ENCODE results near the gene APBB3.
"Not testable (repeated sequence)": the region's sequence is repeated elsewhere in the genome, so short reads cannot be mapped to it uniquely, and the experiment has no call there.

APBB3 gene

GRCh38 chr5:140596321-140596741 lies 31.9 kb upstream of the APBB3 start:
- Histone ChIP-seq H3K9ac (ENCODE audit: low read depth, low read length) (no peak overlapping the region), H3K4me1 (ENCODE audit: control insufficient read depth, insufficient read depth, low read length) (no peaks in the 10 kb centered on the region), H3K27ac (ENCODE audit: low read depth, low read length) (no peak overlapping the region), H3K27me3 (ENCODE audit: control insufficient read depth, insufficient read depth, low read length) (no peaks in the 10 kb centered on the region), H3K36me3 (ENCODE audit: control insufficient read depth, insufficient read depth, low read length) (no peaks in the 10 kb centered on the region), H3K9me3 (ENCODE audit: control insufficient read depth, insufficient read depth, low read length) (no peaks in the 10 kb centered on the region), H3K4me3 (ENCODE audit: low read depth, low read length) (no peak overlapping the region)

DNA sequence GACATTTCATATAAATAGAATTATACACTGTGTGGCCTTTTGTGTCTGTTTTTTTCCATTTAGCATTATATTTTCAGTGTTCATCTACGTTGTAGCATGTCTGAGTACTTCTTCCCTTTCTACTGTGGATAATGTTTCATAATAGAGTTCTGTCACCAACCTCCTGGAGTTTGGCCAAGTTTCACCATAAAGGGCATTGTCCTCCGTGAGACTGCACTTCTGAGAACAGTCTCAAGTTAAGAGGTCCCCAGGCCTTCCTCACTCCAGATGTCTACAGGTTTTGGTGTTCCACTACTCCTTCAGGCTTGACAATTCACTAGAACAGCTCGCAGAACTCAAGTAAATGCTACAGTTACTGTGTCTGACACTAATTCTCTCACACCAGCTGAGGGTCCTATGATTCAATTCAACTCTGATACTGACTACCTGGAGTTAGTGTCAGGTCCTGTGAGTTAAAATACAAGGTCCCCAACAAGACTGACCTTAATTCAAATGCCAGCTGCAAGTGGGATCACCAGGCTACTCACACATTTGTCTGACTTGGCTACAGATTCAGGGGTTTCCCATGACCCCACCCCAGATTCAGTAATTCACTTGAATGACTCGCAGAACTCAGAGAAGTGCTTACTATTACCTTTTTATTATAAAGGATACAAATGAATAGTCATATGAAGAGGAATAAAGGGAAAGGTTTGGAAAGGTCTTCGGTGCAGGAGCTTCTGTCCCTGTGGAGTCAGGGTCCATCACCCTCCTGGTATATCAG lies 31.3 kb upstream of the APBB3 start:
- Histone ChIP-seq H3K27me3 (ENCODE audit: control insufficient read depth, insufficient read depth, low read length) (no peaks in the 10 kb centered on the region), H3K36me3 (ENCODE audit: control insufficient read depth, insufficient read depth, low read length) (no peaks in the 10 kb centered on the region), H3K4me3 (ENCODE audit: low read depth, low read length) (no peak overlapping the region), H3K27ac (ENCODE audit: low read depth, low read length) (no peak overlapping the region), H3K4me1 (ENCODE audit: control insufficient read depth, insufficient read depth, low read length) (no peaks in the 10 kb centered on the region), H3K9ac (ENCODE audit: low read depth, low read length) (no peak overlapping the region), H3K9me3 (ENCODE audit: control insufficient read depth, insufficient read depth, low read length) (no peaks in the 10 kb centered on the region)

DNA sequence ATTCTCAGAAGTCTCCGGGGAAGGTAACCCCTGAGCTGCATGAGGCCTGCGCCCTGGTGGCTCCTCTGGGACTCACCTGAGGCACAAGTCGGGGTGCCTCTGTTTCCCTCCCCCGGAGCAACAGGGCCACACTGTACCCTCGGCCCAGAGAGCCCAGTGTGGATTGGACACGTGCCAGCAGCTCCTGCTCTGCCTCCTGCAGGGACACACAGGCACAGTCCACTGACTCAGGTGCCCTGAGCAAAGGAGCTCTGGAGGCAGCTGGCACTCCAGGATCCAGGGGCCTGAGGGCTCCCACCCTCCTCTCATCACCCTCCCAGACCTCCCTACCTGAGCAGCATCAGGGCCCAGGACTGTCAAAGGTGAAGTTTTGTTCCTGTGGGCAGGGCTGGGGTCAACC lies 29.8 kb upstream of the APBB3 start:
- Histone ChIP-seq H3K9me3 (ENCODE audit: control insufficient read depth, insufficient read depth, low read length) (no peaks in the 10 kb centered on the region), H3K9ac (ENCODE audit: low read depth, low read length) (no peak overlapping the region), H3K4me3 (ENCODE audit: low read depth, low read length) (no peak overlapping the region), H3K4me1 (ENCODE audit: control insufficient read depth, insufficient read depth, low read length) (no peaks in the 10 kb centered on the region), H3K36me3 (ENCODE audit: control insufficient read depth, insufficient read depth, low read length) (no peaks in the 10 kb centered on the region), H3K27ac (ENCODE audit: low read depth, low read length) (no peak overlapping the region), H3K27me3 (ENCODE audit: control insufficient read depth, insufficient read depth, low read length) (no peaks in the 10 kb centered on the region)

GRCh38 chr5:140593070-140593469 lies 28.7 kb upstream of the APBB3 start:
- not testable (repeated sequence) for H3K9me3 ChIP-seq (ENCODE audit: control insufficient read depth, insufficient read depth, low read length); H3K27ac ChIP-seq (ENCODE audit: low read depth, low read length); H3K4me1 ChIP-seq (ENCODE audit: control insufficient read depth, insufficient read depth, low read length); H3K27me3 ChIP-seq (ENCODE audit: control insufficient read depth, insufficient read depth, low read length); H3K36me3 ChIP-seq (ENCODE audit: control insufficient read depth, insufficient read depth, low read length)
- H3K9ac ChIP-seq (ENCODE audit: low read depth, low read length): 0 out of 2 replicates have a peak overlapping the region, but pooled peaks have one; percentile 40
- H3K4me3 ChIP-seq (ENCODE audit: low read depth, low read length): peak overlapping the region; percentile 44

DNA sequence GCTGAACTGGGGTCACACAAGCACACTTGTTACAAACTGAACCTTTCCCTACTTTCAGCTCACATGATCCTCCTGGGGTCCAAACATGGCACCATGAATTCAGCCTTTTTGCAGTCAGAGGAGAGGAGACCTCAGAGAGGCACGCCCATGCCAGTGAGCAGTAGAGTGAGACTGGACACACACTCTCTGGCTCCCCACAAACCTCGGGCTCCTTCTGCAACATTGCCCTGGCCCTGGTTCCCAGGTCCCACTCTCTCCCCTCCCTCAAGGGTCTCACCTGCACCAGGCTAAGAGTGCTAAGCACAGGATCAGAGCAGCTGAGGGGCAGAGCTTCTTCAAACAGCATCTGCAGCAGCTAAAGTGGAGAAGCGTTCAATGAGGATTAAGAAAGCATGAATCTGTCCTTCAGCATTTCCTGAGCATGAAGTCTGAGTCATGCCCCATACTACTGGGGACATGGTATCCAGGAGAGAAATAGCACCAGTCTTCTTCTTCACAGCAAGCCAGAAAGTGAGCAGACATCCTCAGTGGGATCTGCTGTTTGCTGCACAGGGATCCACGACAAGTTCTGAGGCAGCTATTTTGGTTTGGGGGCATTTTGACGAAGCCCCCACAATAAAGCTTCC lies 27.5 kb upstream of the APBB3 start:
- H3K9me3 ChIP-seq (ENCODE audit: control insufficient read depth, insufficient read depth, low read length): no peaks in the 10 kb centered on the region
- H3K27ac ChIP-seq (ENCODE audit: low read depth, low read length): no peak overlapping the region
- H3K9ac ChIP-seq (ENCODE audit: low read depth, low read length): no peak overlapping the region
- no peak overlapping the region for H3K4me3 ChIP-seq (ENCODE audit: low read depth, low read length)
- no peaks in the 10 kb centered on the region for H3K27me3 ChIP-seq (ENCODE audit: control insufficient read depth, insufficient read depth, low read length)
- H3K36me3 ChIP-seq (ENCODE audit: control insufficient read depth, insufficient read depth, low read length): no peaks in the 10 kb centered on the region
- H3K4me1 ChIP-seq (ENCODE audit: control insufficient read depth, insufficient read depth, low read length): no peaks in the 10 kb centered on the region

DNA sequence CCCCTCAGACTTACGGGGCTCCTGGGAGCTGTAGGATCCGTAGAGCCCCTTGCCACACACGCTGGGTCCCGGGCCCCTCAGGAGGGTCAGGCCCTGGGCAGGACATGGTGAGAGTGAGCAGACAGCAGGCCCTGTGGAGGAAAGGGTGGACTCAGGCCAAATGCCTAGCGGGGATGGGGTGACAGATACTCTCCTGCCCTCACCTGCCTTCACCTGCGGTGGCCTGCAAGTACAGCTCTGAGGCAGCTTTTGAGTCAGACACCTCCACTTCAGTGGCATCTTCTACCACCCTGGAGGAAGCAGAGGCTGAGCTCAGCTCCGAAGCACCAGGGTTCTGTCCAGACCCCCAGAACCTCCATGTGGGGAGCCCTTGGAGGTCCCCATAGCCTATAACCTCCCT lies 26.5 kb upstream of the APBB3 start:
- Histone ChIP-seq H3K4me1 (ENCODE audit: control insufficient read depth, insufficient read depth, low read length) (no peaks in the 10 kb centered on the region), H3K9me3 (ENCODE audit: control insufficient read depth, insufficient read depth, low read length) (no peaks in the 10 kb centered on the region), H3K36me3 (ENCODE audit: control insufficient read depth, insufficient read depth, low read length) (no peaks in the 10 kb centered on the region), H3K27me3 (ENCODE audit: control insufficient read depth, insufficient read depth, low read length) (no peaks in the 10 kb centered on the region), H3K9ac (ENCODE audit: low read depth, low read length) (no peak overlapping the region), H3K27ac (ENCODE audit: low read depth, low read length) (no peak overlapping the region), H3K4me3 (ENCODE audit: low read depth, low read length) (no peak overlapping the region)

DNA sequence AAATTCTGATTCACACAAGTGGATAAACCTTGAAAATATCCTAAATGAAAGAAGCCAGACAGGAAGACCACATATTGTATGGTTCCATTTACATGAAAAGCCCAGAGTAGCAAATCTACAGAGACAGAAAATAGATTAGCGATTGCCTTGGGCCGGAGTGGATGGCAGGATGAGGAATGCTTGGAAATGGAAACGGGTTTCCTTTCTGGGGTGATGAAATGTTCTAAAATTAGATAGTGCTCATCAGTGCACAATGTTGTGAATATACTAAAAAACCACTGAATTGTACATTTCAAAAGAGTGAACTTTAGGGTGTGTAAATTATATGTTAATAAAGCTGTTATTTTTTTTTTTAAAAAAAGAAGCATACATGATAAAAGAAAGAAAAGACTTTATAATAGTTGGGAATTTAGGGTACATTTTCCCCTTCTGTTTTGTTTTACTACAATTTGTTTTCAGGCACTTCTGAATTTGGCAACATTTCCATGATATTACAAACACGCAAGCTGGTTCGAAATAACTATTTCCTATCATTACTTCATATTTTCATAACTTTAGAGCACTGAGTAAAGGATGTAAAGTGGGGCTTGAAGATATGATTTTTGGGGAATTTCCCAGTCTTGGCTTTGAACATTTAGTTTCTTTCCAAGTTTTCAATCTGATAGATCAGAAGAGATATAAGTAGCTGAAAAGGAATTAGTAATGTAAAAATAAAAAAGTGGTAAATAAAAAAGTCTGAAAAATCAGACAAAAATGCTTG lies 24.1 kb upstream of the APBB3 start:
- H3K9ac ChIP-seq (ENCODE audit: low read depth, low read length): no peak overlapping the region

GRCh38 chr5:140587495-140587894 lies 23.1 kb upstream of the APBB3 start:
- H3K36me3 ChIP-seq (ENCODE audit: control insufficient read depth, insufficient read depth, low read length): no peaks in the 10 kb centered on the region
- no peaks in the 10 kb centered on the region for H3K27me3 ChIP-seq (ENCODE audit: control insufficient read depth, insufficient read depth, low read length)
- no peak overlapping the region for H3K9ac ChIP-seq (ENCODE audit: low read depth, low read length)
- H3K4me3 ChIP-seq (ENCODE audit: low read depth, low read length): no peak overlapping the region
- no peaks in the 10 kb centered on the region for H3K9me3 ChIP-seq (ENCODE audit: control insufficient read depth, insufficient read depth, low read length)
- no peaks in the 10 kb centered on the region for H3K4me1 ChIP-seq (ENCODE audit: control insufficient read depth, insufficient read depth, low read length)
- H3K27ac ChIP-seq (ENCODE audit: low read depth, low read length): no peak overlapping the region

More for the DNA sequence above, 24.1 kb upstream of the APBB3 start:
- Histone ChIP-seq H3K27me3 (ENCODE audit: control insufficient read depth, insufficient read depth, low read length) (no peaks in the 10 kb centered on the region), H3K27ac (ENCODE audit: low read depth, low read length) (no peak overlapping the region), H3K4me1 (ENCODE audit: control insufficient read depth, insufficient read depth, low read length) (no peaks in the 10 kb centered on the region), H3K36me3 (ENCODE audit: control insufficient read depth, insufficient read depth, low read length) (no peaks in the 10 kb centered on the region), H3K4me3 (ENCODE audit: low read depth, low read length) (no peak overlapping the region), H3K9me3 (ENCODE audit: control insufficient read depth, insufficient read depth, low read length) (no peaks in the 10 kb centered on the region)

- H3K27me3 ChIP-seq (ENCODE audit: control insufficient read depth, insufficient read depth, low read length); H3K4me3 ChIP-seq (ENCODE audit: low read depth, low read length); H3K9ac ChIP-seq (ENCODE audit: low read depth, low read length); H3K4me1 ChIP-seq (ENCODE audit: control insufficient read depth, insufficient read depth, low read length); H3K36me3 ChIP-seq (ENCODE audit: control insufficient read depth, insufficient read depth, low read length); H3K27ac ChIP-seq (ENCODE audit: low read depth, low read length); H3K9me3 ChIP-seq (ENCODE audit: control insufficient read depth, insufficient read depth, low read length): not testable (repeated sequence)
These were observed 14.9 kb upstream of the APBB3 start for GRCh38 chr5:140579188-140579747.

DNA sequence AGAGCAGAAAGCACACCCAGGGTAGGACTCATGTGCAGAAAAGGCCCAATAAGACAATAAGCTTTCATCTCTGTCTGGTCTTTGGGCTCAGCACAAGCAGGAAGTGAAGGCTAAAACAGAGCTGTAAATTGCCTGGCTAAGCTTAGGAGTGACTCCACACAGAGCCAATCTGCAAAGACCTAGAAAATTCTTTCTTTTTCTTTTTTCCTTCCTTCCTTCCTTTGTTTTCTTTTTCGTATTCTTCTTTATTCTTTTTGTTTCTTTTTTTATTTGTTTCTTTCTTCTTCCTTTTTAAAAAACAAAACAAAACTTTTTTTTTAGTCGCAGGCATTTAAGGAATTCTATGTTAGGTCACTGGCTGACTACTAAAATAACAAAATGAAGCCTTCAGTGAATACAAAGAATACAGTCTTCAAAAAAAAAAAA lies 12.4 kb upstream of the APBB3 start:
- Histone ChIP-seq H3K27ac (ENCODE audit: low read depth, low read length) (no peak overlapping the region), H3K27me3 (ENCODE audit: control insufficient read depth, insufficient read depth, low read length) (no peaks in the 10 kb centered on the region), H3K9me3 (ENCODE audit: control insufficient read depth, insufficient read depth, low read length) (no peaks in the 10 kb centered on the region), H3K36me3 (ENCODE audit: control insufficient read depth, insufficient read depth, low read length) (no peaks in the 10 kb centered on the region), H3K4me3 (ENCODE audit: low read depth, low read length) (no peak overlapping the region), H3K9ac (ENCODE audit: low read depth, low read length) (no peak overlapping the region), H3K4me1 (ENCODE audit: control insufficient read depth, insufficient read depth, low read length) (no peaks in the 10 kb centered on the region)

GRCh38 chr5:140575309-140575708 lies 10.9 kb upstream of the APBB3 start:
- H3K27ac ChIP-seq (ENCODE audit: low read depth, low read length): no peak overlapping the region
- no peak overlapping the region for H3K9ac ChIP-seq (ENCODE audit: low read depth, low read length)
- no peaks in the 10 kb centered on the region for H3K36me3 ChIP-seq (ENCODE audit: control insufficient read depth, insufficient read depth, low read length)
- no peaks in the 10 kb centered on the region for H3K9me3 ChIP-seq (ENCODE audit: control insufficient read depth, insufficient read depth, low read length)
- H3K4me1 ChIP-seq (ENCODE audit: control insufficient read depth, insufficient read depth, low read length): no peaks in the 10 kb centered on the region
- H3K27me3 ChIP-seq (ENCODE audit: control insufficient read depth, insufficient read depth, low read length): no peaks in the 10 kb centered on the region
- no peak overlapping the region for H3K4me3 ChIP-seq (ENCODE audit: low read depth, low read length)

Measured in HUES48 (cell line).